Ovary (tissue), 9 donors: Measurements from ENCODE around the gene NAT14. TPM values are rescaled to one million over a fixed set of nuclear protein-coding genes. Genes with fewer than 3 reads are reported as not detected.
A peak's percentile ranks its signal among the peaks of the same experiment; 100 is the strongest.

ENCODE experiments used
- DNase-seq, 5 donors: peaks; one replicate each; pipeline ENCODE4 v3.0.0-alpha.2; 2019 to 2020
- H3K27ac ChIP-seq, 2 donors: fragments of 200-600 bp; one replicate each; pipeline versions ENCODE4 v1.5.1 to v1.8.0; 2019 to 2022
- H3K27me3 ChIP-seq: fragments of 200-600 bp; one replicate; pipeline ENCODE4 v1.8.0; 2022
- H3K36me3 ChIP-seq: fragments of 200-600 bp; sonication (generic); one replicate; pipeline ENCODE4 v1.5.1; 2019
- H3K4me1 ChIP-seq: one replicate; pipeline ENCODE4 v1.8.1; 2013; ENCODE audit warnings: mild to moderate bottlenecking, moderate library complexity; ENCODE audit not compliant: insufficient read depth
- H3K4me3 ChIP-seq: fragments of 200-600 bp; sonication (generic); one replicate; pipeline ENCODE4 v1.5.1; 2017
- H3K9me3 ChIP-seq, 2 donors: fragments of 200-600 bp in 1 of 2; sonication (generic) in 1 of 2; one replicate each; pipeline versions ENCODE4 v1.5.1 to v1.8.1; 2013 to 2019; ENCODE audit warnings: mild to moderate bottlenecking in 1 of 2, moderate library complexity in 1 of 2
- CTCF ChIP-seq, 3 donors: fragments of 450-650 bp in 2 of 3; fragments of 200-600 bp in 1 of 3; IDR thresholded peaks; one replicate each; pipeline versions ENCODE4 v1.5.1 to v1.8.0; 2016 to 2022; ENCODE audit warnings: antibody characterized with exemption in 3 of 3, mild to moderate bottlenecking in 1 of 3
- EP300 ChIP-seq: sonication (generic); formaldehyde crosslinking; IDR thresholded peaks from one replicate; pipeline ENCODE4 v1.6.1; 2017; ENCODE audit warnings: antibody characterized with exemption
- POLR2A ChIP-seq: fragments of 450-650 bp; IDR thresholded peaks from one replicate; pipeline ENCODE4 v1.6.1; 2017; ENCODE audit warnings: antibody characterized with exemption, mild to moderate bottlenecking, moderate library complexity
- WGBS, 3 donors: extraction: QIAGEN DNeasy Blood & Tissue Kit in 1 of 3; methylation state at CpG; one replicate each; pipeline versions ENCODE4 v1.1.5 to v1.1.7; 2013 to 2017; 5-methylcytosine and 5-hydroxymethylcytosine counted together
- intact Hi-C, 4 donors: fragments of 100-400 bp; cut with DNase I; formaldehyde crosslinking; loops; one replicate each; pipeline versions ENCODE4 v1.11.0 to v1.15.1; 2022 to 2023
- polyA plus RNA-seq, 2 donors: library from polyadenylated mRNA; stranded (reverse); fragments of 200-250 nt in 1 of 2; fragments of 350-450 nt in 1 of 2; fragmentation: Illumina TruSeq in 1 of 2; extraction: RNeasy Lipid Tissue Mini Kit (QIAGEN cat#74804) in 1 of 2; gene quantifications; one replicate each; pipeline ENCODE4 v1.2.3, GENCODE V29; 2013 to 2014
- total RNA-seq, 7 donors: library from RNA; depleted of rRNA in 2 of 7; stranded (reverse); fragments of >200 nt in 2 of 7; fragmentation: NEBNext Ultra II Directional in 3 of 7; extraction: Animal tissue kit (Norgen Biotek cat#: 25700) in 3 of 7; gene quantifications; one replicate each; pipeline versions ENCODE4 v1.1.0 to v1.2.4, GENCODE V29; 2016 to 2023
- donor health status: DM: no; HTN: no; CAD: no; lungs with moderate emphysema.
- donor health status: DM: no; HTN: no; CAD: no.
- donor health status: Bipolar disorder and iron deficiency.
- donor health status: DM: yes; HTN: yes; CAD: no.
- donor health status: DM: no; HTN: no; CAD: no.
- donor health status: DM: yes; HTN: yes; CAD: no.

Gene NAT14
- total and polyA plus RNA-seq, 9 donors: 3.2 to 40.4 (median 23.5) TPM

- no peak overlapping the region for H3K27ac ChIP-seq
- peak in 1 of 5 donors; percentile 23 for DNase-seq
- no peaks in the 10 kb centered on the region for H3K27me3 ChIP-seq
- WGBS, 3 donors: 16 to 39% (median 17%) methylated on average over 4 of the region's 4 CpGs
- peaks cover 3% of the 10 kb centered on the region for H3K4me1 ChIP-seq
- H3K36me3 ChIP-seq: no peaks in the 10 kb centered on the region
- intact Hi-C loops: loop anchor here in 2 of 4 donors (5.0 kb wide), 2 partner anchors 34 to 39 kb away; no protein-coding TSS in a partner anchor
- no peak overlapping the region for H3K4me3 ChIP-seq
- H3K9me3 ChIP-seq: no peaks in the 10 kb centered on the region
- TF ChIP-seq CTCF (IDR thresholded peaks at IDR 0.05): no peak
- no peak for TF ChIP-seq EP300
- no peak for TF ChIP-seq POLR2A
These were observed 17.0 kb upstream of the NAT14 start for GRCh38 chr19:55468054-55468393.

- intact Hi-C loops: no loop called here
- 82 to 86% (median 83%) methylated on average over 13 of the region's 13 CpGs for WGBS, 3 donors
- TF ChIP-seq CTCF (IDR thresholded peaks at IDR 0.05) (no peak), EP300 (no peak), POLR2A (no peak)
- no peak overlapping the region for H3K4me3 ChIP-seq
- no peak for DNase-seq
- H3K36me3 ChIP-seq: no peaks in the 10 kb centered on the region
- peaks cover 7% of the 10 kb centered on the region for H3K4me1 ChIP-seq
- no peaks in the 10 kb centered on the region for H3K9me3 ChIP-seq
- H3K27me3 ChIP-seq: no peaks in the 10 kb centered on the region
- H3K27ac ChIP-seq: no peak overlapping the region
These were observed 13.7 kb upstream of the NAT14 start for GRCh38 chr19:55471266-55471665.

GRCh38 chr19:55472463-55472862 lies 12.5 kb upstream of the NAT14 start:
- intact Hi-C loops: no loop called here

GRCh38 chr19:55473225-55474012 lies 11.6 kb upstream of the NAT14 start:
- intact Hi-C loops: no loop called here
- WGBS, 3 donors: 49 to 64% (median 58%) methylated on average over 16 of the region's 16 CpGs
- no peak overlapping the region for H3K27ac ChIP-seq

More at GRCh38 chr19:55472463-55472862, 12.5 kb upstream of the NAT14 start:
- no peak overlapping the region for H3K4me3 ChIP-seq
- no peaks in the 10 kb centered on the region for H3K36me3 ChIP-seq
- no peaks in the 10 kb centered on the region for H3K27me3 ChIP-seq
- peaks cover 5% of the 10 kb centered on the region for H3K4me1 ChIP-seq
- H3K27ac ChIP-seq: no peak overlapping the region
- TF ChIP-seq POLR2A: no peak
- no peak for TF ChIP-seq EP300
- no peak for TF ChIP-seq CTCF (IDR thresholded peaks at IDR 0.05)
- 67 to 73% (median 67%) methylated on average over 8 of the region's 8 CpGs for WGBS, 3 donors
- H3K9me3 ChIP-seq: no peaks in the 10 kb centered on the region
- no peak for DNase-seq

More at GRCh38 chr19:55473225-55474012, 11.6 kb upstream of the NAT14 start:
- no peak for DNase-seq
- no peaks in the 10 kb centered on the region for H3K36me3 ChIP-seq
- H3K4me1 ChIP-seq: peaks cover 6% of the 10 kb centered on the region
- H3K27me3 ChIP-seq: no peaks in the 10 kb centered on the region
- H3K4me3 ChIP-seq: no peak overlapping the region
- H3K9me3 ChIP-seq: no peaks in the 10 kb centered on the region
- no peak for TF ChIP-seq CTCF (IDR thresholded peaks at IDR 0.05)
- TF ChIP-seq POLR2A: no peak
- TF ChIP-seq EP300: no peak
